Measurements from ENCODE around the gene ZPLD1. TPM values are rescaled to one million over a fixed set of nuclear protein-coding genes. Genes with fewer than 3 reads are reported as not detected.

The ZPLD1 gene
- total RNA-seq, 2 experiments from 2014 or later: not detected

GRCh38 chr3:102510663-102511062, 75.8 kb downstream of the ZPLD1 start:
- Mint-ChIP-seq H3K4me1 (ENCODE audit: low read depth) (no peaks in the 10 kb centered on the region), H3K27ac (no peak overlapping the region), H3K4me3 (no peak overlapping the region), H3K9me3 (no peaks in the 10 kb centered on the region), H3K36me3 (no peaks in the 10 kb centered on the region), H3K27me3 (no peaks in the 10 kb centered on the region)
- CTCF ChIA-PET: no interaction called here
- intact Hi-C loops (cut with micrococcal nuclease): no loop called here
- POLR2A ChIA-PET: no interaction called here
- DNase-seq: no peak

- CTCF ChIA-PET: no interaction called here
- DNase-seq: no peak
- POLR2A ChIA-PET: no interaction called here
- Mint-ChIP-seq H3K36me3 (no peaks in the 10 kb centered on the region), H3K9me3 (no peaks in the 10 kb centered on the region), H3K4me1 (ENCODE audit: low read depth) (no peaks in the 10 kb centered on the region), H3K4me3 (no peak overlapping the region), H3K27me3 (no peaks in the 10 kb centered on the region), H3K27ac (no peak overlapping the region)
- intact Hi-C loops (cut with micrococcal nuclease): no loop called here
These were observed 76.4 kb downstream of the ZPLD1 start for GRCh38 chr3:102511168-102511567.

DNA sequence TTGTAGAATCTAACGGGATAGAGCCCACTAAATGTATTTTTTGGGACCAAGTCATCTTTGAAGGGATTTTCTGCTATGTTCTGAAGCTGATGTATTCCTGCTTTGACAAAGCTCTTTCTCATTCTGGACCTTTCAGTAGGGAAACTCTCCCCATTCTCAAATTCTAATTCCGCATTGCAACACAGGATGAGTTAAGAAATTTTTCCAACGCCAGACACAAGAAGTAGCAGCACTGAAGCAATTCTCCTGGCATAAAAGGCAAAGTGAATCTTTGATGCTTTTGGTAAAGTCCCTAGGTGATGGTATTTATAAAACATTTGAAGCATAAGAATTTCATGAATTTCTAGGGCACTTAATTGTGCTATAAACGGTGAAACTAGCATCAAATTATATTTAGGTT, 76.8 kb downstream of the ZPLD1 start:
- H3K4me3 Mint-ChIP-seq: no peak overlapping the region
- DNase-seq: no peak
- POLR2A ChIA-PET: no interaction called here
- CTCF ChIA-PET: no interaction called here
- no peaks in the 10 kb centered on the region for H3K27me3 Mint-ChIP-seq
- no peaks in the 10 kb centered on the region for H3K9me3 Mint-ChIP-seq
- H3K4me1 Mint-ChIP-seq (ENCODE audit: low read depth): no peaks in the 10 kb centered on the region
- H3K36me3 Mint-ChIP-seq: no peaks in the 10 kb centered on the region
- intact Hi-C loops (cut with micrococcal nuclease): no loop called here
- H3K27ac Mint-ChIP-seq: no peak overlapping the region

GRCh38 chr3:102512734-102513504, 78.1 kb downstream of the ZPLD1 start:
- Mint-ChIP-seq H3K27ac (no peak overlapping the region), H3K36me3 (no peaks in the 10 kb centered on the region), H3K4me1 (ENCODE audit: low read depth) (no peaks in the 10 kb centered on the region), H3K27me3 (no peaks in the 10 kb centered on the region), H3K9me3 (no peaks in the 10 kb centered on the region), H3K4me3 (no peak overlapping the region)
- no peak for DNase-seq
- ChIA-PET CTCF (no interaction called here), POLR2A (no interaction called here)
- intact Hi-C loops (cut with micrococcal nuclease): no loop called here

- POLR2A ChIA-PET: no interaction called here
- Mint-ChIP-seq H3K4me1 (ENCODE audit: low read depth) (no peaks in the 10 kb centered on the region), H3K9me3 (no peaks in the 10 kb centered on the region), H3K27ac (no peak overlapping the region), H3K4me3 (no peak overlapping the region), H3K27me3 (peaks cover 2% of the 10 kb centered on the region), H3K36me3 (no peaks in the 10 kb centered on the region)
- CTCF ChIA-PET: no interaction called here
- intact Hi-C loops (cut with micrococcal nuclease): no loop called here
- no peak for DNase-seq
These were observed 79.4 kb downstream of the ZPLD1 start for GRCh38 chr3:102514241-102514640.

DNA sequence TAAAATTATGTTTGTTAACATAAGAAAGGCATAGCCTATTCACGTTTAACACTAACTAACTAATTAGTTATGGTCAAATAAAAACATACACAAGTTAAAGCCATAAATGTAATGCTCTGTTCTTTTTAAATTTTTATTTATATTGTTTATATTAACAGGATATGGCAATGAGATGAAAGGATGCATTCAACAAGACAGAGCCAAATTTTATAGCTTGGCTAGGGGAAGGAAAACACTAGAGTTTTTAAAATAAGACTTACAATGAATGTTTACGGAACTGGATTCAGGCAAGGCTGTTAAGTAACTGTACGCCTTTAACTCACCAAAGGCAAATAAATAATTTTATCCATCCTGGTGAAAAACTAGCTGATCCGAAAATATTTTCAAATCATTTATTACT, 86.4 kb downstream of the ZPLD1 start:
- H3K9me3 Mint-ChIP-seq: no peaks in the 10 kb centered on the region
- ChIA-PET CTCF (no interaction called here), POLR2A (no interaction called here)
- intact Hi-C loops (cut with micrococcal nuclease): no loop called here
- H3K36me3 Mint-ChIP-seq: no peaks in the 10 kb centered on the region
- H3K27me3 Mint-ChIP-seq: peaks cover 5% of the 10 kb centered on the region
- H3K4me3 Mint-ChIP-seq: no peak overlapping the region
- no peak overlapping the region for H3K27ac Mint-ChIP-seq
- no peak for DNase-seq
- no peaks in the 10 kb centered on the region for H3K4me1 Mint-ChIP-seq (ENCODE audit: low read depth)

DNA sequence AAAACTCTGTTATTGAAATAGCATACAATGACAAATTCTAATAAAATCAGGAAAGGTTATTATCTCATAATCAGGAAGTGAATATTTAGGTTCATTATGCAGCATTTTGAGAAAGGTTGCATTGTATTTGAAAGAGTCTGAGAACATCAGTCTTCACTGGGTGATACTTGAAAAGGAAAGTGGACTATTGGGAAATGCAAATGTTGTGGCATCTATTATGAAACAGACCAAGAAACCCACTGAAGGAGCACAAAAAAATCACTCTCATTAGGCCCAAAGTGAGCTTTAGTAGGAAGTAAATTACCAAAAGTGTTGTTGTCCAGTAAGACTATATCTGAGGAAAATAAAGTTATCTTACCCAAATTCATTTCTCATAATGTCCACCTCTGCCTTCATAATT, 90.8 kb downstream of the ZPLD1 start:
- Mint-ChIP-seq H3K27ac (no peak overlapping the region), H3K9me3 (no peaks in the 10 kb centered on the region), H3K27me3 (peaks cover 5% of the 10 kb centered on the region), H3K4me1 (ENCODE audit: low read depth) (no peaks in the 10 kb centered on the region), H3K36me3 (no peaks in the 10 kb centered on the region), H3K4me3 (no peak overlapping the region)
- intact Hi-C loops (cut with micrococcal nuclease): no loop called here
- POLR2A ChIA-PET: no interaction called here
- DNase-seq: no peak
- CTCF ChIA-PET: interaction anchor here (2.6 kb wide), 1 partner anchor 297 kb away, joined by 10 read pairs; no protein-coding TSS in a partner anchor

- Mint-ChIP-seq H3K9me3 (no peaks in the 10 kb centered on the region), H3K4me3 (no peak overlapping the region), H3K4me1 (ENCODE audit: low read depth) (no peaks in the 10 kb centered on the region), H3K36me3 (no peaks in the 10 kb centered on the region), H3K27me3 (peaks cover 3% of the 10 kb centered on the region), H3K27ac (no peak overlapping the region)
- ChIA-PET POLR2A (no interaction called here), CTCF (interaction anchor here (3.8 kb wide), 1 partner anchor 298 kb away, joined by 24 read pairs; no protein-coding TSS in a partner anchor)
- DNase-seq: no peak
- intact Hi-C loops (cut with micrococcal nuclease): no loop called here
These were observed 92.0 kb downstream of the ZPLD1 start for GRCh38 chr3:102526865-102527264.

DNA sequence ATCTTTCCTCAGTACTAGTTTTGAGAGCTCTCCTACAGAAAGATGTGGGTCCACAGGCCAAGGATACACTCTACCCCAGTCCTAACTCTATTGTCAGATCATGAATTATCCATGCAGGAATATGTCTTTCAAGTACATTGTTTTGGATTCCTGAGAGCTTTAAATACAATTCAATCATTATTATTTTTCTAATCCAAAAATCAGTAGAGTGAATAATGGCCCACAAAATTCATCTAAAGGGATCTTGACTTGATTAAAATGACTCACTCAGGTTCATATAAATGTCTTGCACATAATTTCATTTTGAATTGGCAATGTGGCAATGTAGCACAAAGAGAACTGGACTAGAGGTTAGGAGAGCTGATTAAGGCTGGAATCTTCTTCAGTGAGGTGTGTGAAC, 93.9 kb downstream of the ZPLD1 start:
- Mint-ChIP-seq H3K4me1 (ENCODE audit: low read depth) (peaks cover 3% of the 10 kb centered on the region), H3K27me3 (peaks cover 2% of the 10 kb centered on the region), H3K4me3 (no peak overlapping the region), H3K9me3 (no peaks in the 10 kb centered on the region), H3K36me3 (no peaks in the 10 kb centered on the region), H3K27ac (no peak overlapping the region)
- intact Hi-C loops (cut with micrococcal nuclease): no loop called here
- CTCF ChIA-PET: interaction anchor here (3.8 kb wide), 1 partner anchor 300 kb away, joined by 24 read pairs; no protein-coding TSS in a partner anchor
- DNase-seq: no peak
- POLR2A ChIA-PET: no interaction called here

Data from activated CD4-positive, alpha-beta memory T cell treated with anti-CD3 and anti-CD28 coated beads for 36 hours (primary cell).